Esophagus (tissue), 2 donors: Measurements from ENCODE around the gene PDAP1. TPM values are rescaled to one million over a fixed set of nuclear protein-coding genes. Genes with fewer than 3 reads are reported as not detected.
"Not testable (repeated sequence)": the region's sequence is repeated elsewhere in the genome, so short reads cannot be mapped to it uniquely, and the experiment has no call there.

Experiments
- H3K27ac ChIP-seq, 2 donors: one replicate each; pipeline ENCODE4 v1.5.1; 2013; ENCODE audit warnings: low read depth in 2 of 2, mild to moderate bottlenecking in 2 of 2, inconsistent platforms in 1 of 2, low read length in 1 of 2, moderate library complexity in 1 of 2
- H3K27me3 ChIP-seq, 2 donors: one replicate each; pipeline ENCODE4 v1.6.1; 2013; ENCODE audit warnings: low read length in 2 of 2, control low read depth in 1 of 2, mild to moderate bottlenecking in 1 of 2; ENCODE audit not compliant: insufficient read depth in 2 of 2, control insufficient read depth in 1 of 2
- H3K36me3 ChIP-seq, 2 donors: one replicate each; pipeline ENCODE4 v1.6.1; 2013; ENCODE audit warnings: low read length in 1 of 2; ENCODE audit not compliant: control insufficient read depth in 2 of 2, insufficient read depth in 2 of 2
- H3K4me1 ChIP-seq, 2 donors: one replicate each; pipeline ENCODE4 v1.6.1; 2013; ENCODE audit warnings: low read length in 1 of 2; ENCODE audit not compliant: control insufficient read depth in 2 of 2, insufficient read depth in 2 of 2
- H3K4me3 ChIP-seq, 2 donors: one replicate each; pipeline ENCODE4 v1.5.1; 2013; ENCODE audit warnings: low read length in 2 of 2, mild to moderate bottlenecking in 2 of 2, low read depth in 1 of 2, moderate library complexity in 1 of 2
- H3K9me3 ChIP-seq, 2 donors: one replicate each; pipeline ENCODE4 v1.6.1; 2013; ENCODE audit warnings: mild to moderate bottlenecking in 2 of 2, low read depth in 1 of 2, low read length in 1 of 2, moderate library complexity in 1 of 2; ENCODE audit not compliant: control insufficient read depth in 2 of 2, insufficient read depth in 1 of 2
- WGBS, 2 donors: extraction: QIAGEN DNeasy Blood & Tissue Kit; methylation state at CpG; one replicate each; pipeline ENCODE4 v1.1.7; 2013; 5-methylcytosine and 5-hydroxymethylcytosine counted together
- polyA plus RNA-seq, 2 donors: library from polyadenylated mRNA; stranded (reverse); fragments of 200-250 nt; gene quantifications; one replicate each; pipeline ENCODE4 v1.2.3, GENCODE V29; 2013
- donor health status: healthy with polysubstance abuse.
- donor health status: Bipolar disorder and iron deficiency.

The PDAP1 gene
- polyA plus RNA-seq, 2 donors = 110 to 182 TPM

DNA sequence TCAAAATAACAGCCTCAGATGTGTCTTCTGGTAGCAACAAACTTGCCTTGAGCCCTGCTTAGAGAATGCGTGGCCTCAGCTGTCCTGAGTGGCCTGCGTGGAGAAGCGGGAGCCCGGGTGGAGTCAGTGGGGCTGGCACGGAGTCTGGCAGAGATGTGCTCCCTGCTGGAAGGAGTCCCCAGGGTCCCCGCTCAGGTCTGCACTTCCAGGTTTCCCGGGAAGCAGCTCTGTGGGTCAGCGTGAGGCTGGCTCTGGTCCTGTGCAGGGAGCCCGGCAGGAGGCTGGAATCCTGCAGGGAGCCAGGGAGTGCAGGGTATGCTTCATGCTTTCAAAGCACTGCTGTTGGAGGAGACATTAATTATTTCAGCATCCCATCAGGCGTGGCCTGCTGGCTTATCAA lies 40.5 kb upstream of the PDAP1 start:
- Histone ChIP-seq H3K9me3 (no peaks in the 10 kb centered on the region), H3K4me3 (no peak overlapping the region), H3K4me1 (peaks cover 6 to 20% of the 10 kb centered on the region in 2 donors), H3K27me3 (no peaks in the 10 kb centered on the region), H3K27ac (no peak overlapping the region), H3K36me3 (peaks cover 7 to 55% of the 10 kb centered on the region in 2 donors)
- WGBS, 2 donors = 92% methylated on average over 10 of the region's 10 CpGs

GRCh38 chr7:99447943-99448342 lies 39.5 kb upstream of the PDAP1 start:
- no peaks in the 10 kb centered on the region for H3K9me3 ChIP-seq
- WGBS, 2 donors = 91% methylated on average over 10 of the region's 10 CpGs
- peaks cover 3 to 15% of the 10 kb centered on the region in 2 donors for H3K4me1 ChIP-seq
- H3K4me3 ChIP-seq = no peak overlapping the region
- H3K36me3 ChIP-seq = peaks cover 10 to 50% of the 10 kb centered on the region in 2 donors
- H3K27me3 ChIP-seq = no peaks in the 10 kb centered on the region
- H3K27ac ChIP-seq = no peak overlapping the region

DNA sequence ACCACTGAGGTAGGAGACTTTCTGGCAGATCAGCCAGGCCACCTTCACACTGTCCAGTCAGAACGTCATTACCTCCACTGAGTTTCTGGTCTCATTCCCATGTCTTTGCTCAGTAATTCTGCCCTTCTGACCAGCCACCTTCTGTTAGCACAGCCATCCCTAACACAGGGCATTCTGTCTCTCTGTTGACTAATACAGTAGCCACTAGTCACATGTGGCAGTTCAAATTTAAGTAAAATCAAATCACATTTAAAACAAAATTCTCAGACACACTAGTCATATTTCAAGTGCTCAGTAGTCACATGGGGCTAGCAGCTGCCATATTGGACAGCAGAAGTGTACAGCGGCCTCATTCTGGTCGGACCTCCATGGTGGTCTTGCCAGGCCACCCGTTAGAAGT lies 37.7 kb upstream of the PDAP1 start:
- Histone ChIP-seq H3K9me3 (no peaks in the 10 kb centered on the region), H3K4me1 (peaks cover 0 to 5% of the 10 kb centered on the region in 2 donors), H3K27me3 (no peaks in the 10 kb centered on the region), H3K27ac (no peak overlapping the region), H3K36me3 (peaks cover 10 to 36% of the 10 kb centered on the region in 2 donors), H3K4me3 (no peak overlapping the region)
- WGBS, 2 donors = 87 to 90% methylated on average over 4 of the region's 4 CpGs

DNA sequence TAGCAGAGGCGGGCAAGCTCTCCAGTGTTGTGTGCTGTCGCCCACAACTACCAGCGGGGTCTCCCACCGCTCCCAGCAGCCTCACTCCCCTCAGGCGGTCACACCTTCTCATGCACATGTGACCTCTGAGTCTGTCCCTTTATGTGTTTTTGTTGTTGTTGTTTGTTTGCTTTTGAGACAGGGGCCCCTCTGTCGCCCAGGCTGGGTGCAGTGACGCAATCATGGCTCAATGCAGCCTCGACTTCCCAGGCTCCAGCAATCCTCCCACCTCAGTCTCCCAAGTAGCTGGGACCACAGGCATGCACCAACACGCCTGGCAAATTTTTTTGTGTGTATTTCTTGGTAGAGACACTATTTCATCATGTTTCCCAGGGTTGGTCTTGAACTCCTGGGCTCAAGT lies 31.8 kb upstream of the PDAP1 start:
- H3K4me1 ChIP-seq = peaks cover 5 to 18% of the 10 kb centered on the region in 2 donors
- H3K9me3 ChIP-seq = no peaks in the 10 kb centered on the region
- peak overlapping the region in 1 of 2 donors; percentile 90 for H3K4me3 ChIP-seq
- no peaks in the 10 kb centered on the region for H3K27me3 ChIP-seq
- 71 to 80% methylated on average over 9 of the region's 9 CpGs for WGBS, 2 donors
- no peak overlapping the region for H3K27ac ChIP-seq
- H3K36me3 ChIP-seq = peaks cover 3% of the 10 kb centered on the region in 2 donors

DNA sequence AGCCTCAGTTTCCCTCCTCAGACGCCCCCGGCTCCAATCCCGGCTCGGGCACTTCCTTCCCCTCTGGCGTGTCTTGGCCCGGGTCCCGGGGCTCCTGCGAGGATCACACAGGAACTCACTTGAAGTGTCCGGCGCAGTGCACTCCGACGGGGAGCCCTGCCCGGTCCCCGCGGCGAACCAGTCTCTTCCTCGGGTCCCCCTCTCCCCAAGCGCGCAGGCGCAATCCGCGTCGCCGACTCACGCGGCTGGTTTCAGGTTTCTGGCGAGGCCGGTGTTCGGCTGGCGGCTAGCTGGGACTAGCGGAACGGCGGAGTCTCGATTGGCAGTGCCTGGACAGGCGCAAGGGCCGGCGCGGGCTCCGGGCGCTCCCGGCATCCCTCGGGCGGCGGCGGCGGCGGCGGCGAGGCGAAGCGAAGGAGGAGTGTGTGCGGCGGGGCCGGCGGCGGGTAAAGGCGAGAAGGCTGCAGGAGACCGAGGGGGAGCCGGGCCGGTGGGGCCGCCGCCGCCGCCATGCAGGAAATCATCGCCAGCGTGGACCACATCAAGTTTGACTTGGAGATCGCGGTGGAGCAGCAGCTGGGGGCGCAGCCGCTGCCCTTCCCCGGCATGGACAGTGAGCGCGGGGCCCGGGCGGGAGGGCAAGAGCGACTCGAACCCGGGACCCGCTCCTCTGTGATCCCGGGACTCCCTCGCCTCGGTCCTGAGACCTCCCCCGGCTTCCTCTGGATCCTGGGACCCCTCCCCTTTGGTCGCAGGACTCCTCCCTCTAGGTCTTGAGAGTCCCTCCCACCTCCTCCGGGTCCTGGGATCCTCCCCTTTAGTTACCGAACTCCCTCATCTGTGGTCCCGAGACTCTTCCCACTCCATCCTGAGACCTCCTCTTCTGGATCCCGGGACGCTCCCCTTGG lies 30.4 kb upstream of the PDAP1 start, which contains the start of the genes CPSF4 and PTCD1:
Gene CPSF4, plus strand, starts transcription at position 371 of the 908 bp plus-strand sequence. Its CDS starts 140 bp downstream, at position 511.
Gene PTCD1, minus strand, starts transcription at position 226 of the 908 bp plus-strand sequence. CDS start 3,556 bp downstream, outside the sequence.
- WGBS, 2 donors = 1% methylated on average over 82 to 89 of the region's 89 CpGs
- peaks cover 5 to 18% of the 10 kb centered on the region in 2 donors for H3K4me1 ChIP-seq
- H3K4me3 ChIP-seq = peak within 1 kb of the TSS; percentile 90 to 98

DNA sequence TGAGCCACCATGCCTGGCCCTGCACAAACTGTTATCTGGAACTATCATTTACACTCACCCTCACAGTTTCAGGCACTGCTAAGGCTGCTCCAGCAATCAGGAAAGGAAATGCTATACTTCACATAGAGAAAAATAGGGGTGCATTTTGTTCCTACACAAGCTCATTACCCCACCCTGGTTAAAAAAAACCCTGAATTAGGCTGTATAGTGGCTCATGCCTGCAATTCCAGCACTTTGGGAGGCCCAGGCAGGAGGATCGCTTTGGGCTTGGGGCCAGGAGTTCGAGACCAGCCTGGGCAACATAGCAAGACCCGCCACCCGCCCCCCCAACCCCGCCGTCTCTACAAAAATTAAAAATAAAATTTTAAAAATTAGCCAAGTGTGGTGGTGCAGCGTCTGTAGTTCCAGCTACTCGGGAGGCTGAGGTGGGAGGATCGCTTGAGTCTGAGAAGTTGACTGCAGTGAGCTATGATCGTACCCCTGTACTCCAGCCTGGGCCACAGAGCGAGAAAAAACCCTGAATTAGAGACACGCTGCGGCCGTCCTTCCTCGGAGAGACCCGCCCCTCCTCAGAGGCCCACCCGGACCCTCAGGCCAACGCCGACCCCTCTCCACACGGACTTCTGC lies 29.7 kb upstream of the PDAP1 start:
- peaks cover 5 to 18% of the 10 kb centered on the region in 2 donors for H3K4me1 ChIP-seq
- H3K9me3 ChIP-seq = no peaks in the 10 kb centered on the region
- H3K4me3 ChIP-seq = peak overlapping the region; percentile 90 to 98
- no peaks in the 10 kb centered on the region for H3K27me3 ChIP-seq
- H3K27ac ChIP-seq = peak overlapping the region; percentile 85 to 86
- H3K36me3 ChIP-seq = peaks cover 4 to 6% of the 10 kb centered on the region in 2 donors
- 15 to 18% methylated on average over 19 to 20 of the region's 20 CpGs for WGBS, 2 donors

More for the DNA sequence above, 30.4 kb upstream of the PDAP1 start, which contains the start of the genes CPSF4 and PTCD1:
- peaks cover 3 to 5% of the 10 kb centered on the region in 2 donors for H3K36me3 ChIP-seq
- H3K9me3 ChIP-seq = no peaks in the 10 kb centered on the region
- peak within 1 kb of the TSS; percentile 85 to 86 for H3K27ac ChIP-seq
- H3K27me3 ChIP-seq = no peaks in the 10 kb centered on the region

DNA sequence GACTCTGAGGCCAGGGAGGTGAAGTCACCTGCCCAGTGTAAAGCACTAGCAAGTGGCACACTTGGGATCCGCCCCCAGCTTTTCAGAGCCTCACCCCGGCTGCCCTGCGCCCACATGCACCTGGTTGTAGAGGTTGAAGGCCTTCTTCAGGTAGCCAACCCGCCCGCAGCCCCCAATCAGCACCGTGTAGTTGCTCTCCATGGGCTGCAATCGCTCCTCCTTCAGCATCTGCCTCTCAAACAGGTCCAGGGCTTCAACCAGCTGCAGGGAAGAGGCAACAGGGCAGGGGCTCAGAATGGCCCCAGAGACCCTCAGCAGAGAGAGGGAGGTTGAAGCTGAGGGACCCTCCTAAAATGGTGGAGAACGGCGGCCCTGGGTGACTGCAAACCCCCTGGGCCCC lies 24.8 kb upstream of the PDAP1 start:
- WGBS, 2 donors = 94 to 95% methylated on average over 9 of the region's 9 CpGs
- H3K9me3 ChIP-seq = no peaks in the 10 kb centered on the region
- H3K36me3 ChIP-seq = peaks cover 4 to 25% of the 10 kb centered on the region in 2 donors
- H3K27ac ChIP-seq = no peak overlapping the region
- no peak overlapping the region for H3K4me3 ChIP-seq
- H3K27me3 ChIP-seq = no peaks in the 10 kb centered on the region
- peaks cover 0 to 14% of the 10 kb centered on the region in 2 donors for H3K4me1 ChIP-seq

GRCh38 chr7:99431756-99432540 lies 23.6 kb upstream of the PDAP1 start:
- not testable (repeated sequence) for H3K4me3 ChIP-seq, H3K27me3 ChIP-seq, H3K9me3 ChIP-seq
- Histone ChIP-seq H3K4me1 (peaks cover 0 to 10% of the 10 kb centered on the region in 2 donors), H3K27ac (peak overlapping the region; percentile 45 to 65), H3K36me3 (peaks cover 4 to 25% of the 10 kb centered on the region in 2 donors)
- WGBS, 2 donors = 60 to 62% methylated on average over 13 of the region's 13 CpGs

DNA sequence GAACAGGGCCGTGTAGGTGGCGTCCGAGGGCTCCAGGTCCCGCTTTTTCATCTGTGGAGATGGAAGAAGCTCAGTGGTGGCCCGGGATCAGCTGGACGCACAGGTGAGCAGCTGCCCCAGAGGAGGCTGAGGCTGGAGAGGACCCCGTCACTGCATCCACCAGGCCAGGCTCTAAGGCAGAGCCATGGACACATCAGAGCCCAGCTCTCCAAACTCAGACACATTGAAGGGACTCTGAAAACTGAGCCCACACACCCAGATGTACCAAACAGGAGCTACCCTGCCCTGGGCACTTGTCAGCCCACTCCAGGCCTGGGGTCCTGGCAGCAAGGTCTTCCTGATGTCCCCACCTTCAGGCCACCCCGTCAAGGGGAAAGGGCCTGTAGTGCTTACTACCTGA lies 21.4 kb upstream of the PDAP1 start:
- Histone ChIP-seq H3K9me3 (no peaks in the 10 kb centered on the region), H3K27me3 (no peaks in the 10 kb centered on the region), H3K4me1 (peaks cover 0 to 6% of the 10 kb centered on the region in 2 donors), H3K27ac (no peak overlapping the region), H3K36me3 (peaks cover 10 to 30% of the 10 kb centered on the region in 2 donors), H3K4me3 (no peak overlapping the region)
- 92 to 94% methylated on average over 8 of the region's 8 CpGs for WGBS, 2 donors
